Measurements from ENCODE around the gene COMMD2.

COMMD2 gene

DNA sequence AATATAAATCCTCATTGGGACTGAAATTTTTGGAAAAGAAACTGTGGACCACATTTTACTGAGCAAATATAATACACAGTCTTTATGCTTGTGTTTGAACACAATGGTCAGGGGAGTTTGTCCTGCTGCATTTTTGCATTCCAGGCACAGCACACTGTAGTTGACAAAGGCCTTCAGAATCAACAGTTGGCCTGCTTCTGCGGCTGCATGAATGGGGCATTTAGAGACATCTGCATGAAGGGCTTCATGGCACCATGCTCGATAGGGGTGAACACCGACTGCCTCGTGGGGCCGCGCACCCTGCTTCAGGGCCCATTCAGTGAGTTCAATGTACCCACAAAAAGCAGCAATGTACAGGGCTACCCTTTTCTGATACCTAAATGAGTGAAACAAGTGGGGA lies 15.4 kb upstream of the COMMD2 start:
- TF ChIP-seq, protein P1, sequence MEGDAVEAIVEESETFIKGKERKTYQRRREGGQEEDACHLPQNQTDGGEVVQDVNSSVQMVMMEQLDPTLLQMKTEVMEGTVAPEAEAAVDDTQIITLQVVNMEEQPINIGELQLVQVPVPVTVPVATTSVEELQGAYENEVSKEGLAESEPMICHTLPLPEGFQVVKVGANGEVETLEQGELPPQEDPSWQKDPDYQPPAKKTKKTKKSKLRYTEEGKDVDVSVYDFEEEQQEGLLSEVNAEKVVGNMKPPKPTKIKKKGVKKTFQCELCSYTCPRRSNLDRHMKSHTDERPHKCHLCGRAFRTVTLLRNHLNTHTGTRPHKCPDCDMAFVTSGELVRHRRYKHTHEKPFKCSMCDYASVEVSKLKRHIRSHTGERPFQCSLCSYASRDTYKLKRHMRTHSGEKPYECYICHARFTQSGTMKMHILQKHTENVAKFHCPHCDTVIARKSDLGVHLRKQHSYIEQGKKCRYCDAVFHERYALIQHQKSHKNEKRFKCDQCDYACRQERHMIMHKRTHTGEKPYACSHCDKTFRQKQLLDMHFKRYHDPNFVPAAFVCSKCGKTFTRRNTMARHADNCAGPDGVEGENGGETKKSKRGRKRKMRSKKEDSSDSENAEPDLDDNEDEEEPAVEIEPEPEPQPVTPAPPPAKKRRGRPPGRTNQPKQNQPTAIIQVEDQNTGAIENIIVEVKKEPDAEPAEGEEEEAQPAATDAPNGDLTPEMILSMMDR (IDR thresholded peaks at IDR 0.05; ENCODE audit: low read depth, low read length), result no peak
- H3K4me3 ChIP-seq (ENCODE audit: low read depth, low read length), result no peak overlapping the region
- DNase-seq (ENCODE audit: low read depth, low spot score), result no peak
- in situ Hi-C loops (cut with HindIII; ENCODE audit: low sequenced_read_pairs), result loop anchor here (25.0 kb wide), 1 partner anchor 255 kb away; no protein-coding TSS in a partner anchor

DNA sequence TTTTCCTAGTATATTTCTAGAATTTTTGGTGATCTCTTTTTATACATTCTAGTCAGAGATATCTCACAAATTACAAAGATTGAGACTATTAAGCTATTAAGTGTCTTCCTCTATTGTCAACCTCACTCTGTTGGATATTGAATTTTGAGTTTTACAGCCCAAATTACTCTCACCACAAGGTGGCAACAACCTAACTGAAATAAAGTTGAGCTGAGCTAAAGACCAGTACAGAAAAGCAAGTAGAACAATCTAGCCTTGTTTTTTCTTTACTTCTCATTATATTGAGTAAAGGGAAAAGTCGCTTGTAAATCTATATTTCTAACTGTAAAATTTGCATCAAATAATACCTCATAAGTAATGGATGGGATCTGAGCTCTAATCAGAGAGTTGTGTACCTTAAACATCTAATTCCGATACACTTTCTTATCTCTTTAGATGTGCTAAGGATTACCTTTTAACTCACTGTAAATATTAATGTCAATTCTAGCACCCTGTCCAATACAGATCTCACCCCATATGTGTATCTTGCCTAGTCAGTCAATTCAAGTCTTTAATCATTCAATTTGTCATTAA lies 13.6 kb upstream of the COMMD2 start:
- in situ Hi-C loops (cut with HindIII; ENCODE audit: low sequenced_read_pairs), result loop anchor here (25.0 kb wide), 1 partner anchor 254 kb away; no protein-coding TSS in a partner anchor
- TF ChIP-seq, protein P1 (IDR thresholded peaks at IDR 0.05; ENCODE audit: low read depth, low read length), result peak; percentile 63
- no peak overlapping the region for H3K4me3 ChIP-seq (ENCODE audit: low read depth, low read length)
- peak; percentile 54 for DNase-seq (ENCODE audit: low read depth, low spot score)

DNA sequence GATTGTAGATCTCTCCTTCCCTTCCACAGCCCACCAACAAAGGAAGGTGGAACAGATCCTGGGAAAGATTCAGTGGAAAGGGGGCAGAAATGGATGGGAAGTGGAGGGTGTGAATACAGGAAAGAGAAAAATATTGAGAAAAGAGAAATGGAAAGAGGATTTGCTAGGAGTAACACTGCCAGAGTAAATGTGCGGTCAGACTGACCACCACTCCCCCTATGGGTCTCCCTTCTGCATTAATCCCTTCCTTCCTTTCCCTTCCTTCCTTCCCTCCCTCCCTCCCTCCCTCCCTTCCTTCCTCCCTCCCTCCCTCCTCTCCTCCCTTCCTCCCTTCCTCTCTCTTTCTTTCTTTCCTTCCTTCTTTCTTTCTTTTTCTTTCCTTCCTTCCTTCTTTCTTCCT lies 12.0 kb upstream of the COMMD2 start:
- in situ Hi-C loops (cut with HindIII; ENCODE audit: low sequenced_read_pairs), result loop anchor here (25.0 kb wide), 1 partner anchor 252 kb away; no protein-coding TSS in a partner anchor
- DNase-seq (ENCODE audit: low read depth, low spot score), result no peak
- no peak overlapping the region for H3K4me3 ChIP-seq (ENCODE audit: low read depth, low read length)
- TF ChIP-seq, protein P1 (IDR thresholded peaks at IDR 0.05; ENCODE audit: low read depth, low read length), result no peak

DNA sequence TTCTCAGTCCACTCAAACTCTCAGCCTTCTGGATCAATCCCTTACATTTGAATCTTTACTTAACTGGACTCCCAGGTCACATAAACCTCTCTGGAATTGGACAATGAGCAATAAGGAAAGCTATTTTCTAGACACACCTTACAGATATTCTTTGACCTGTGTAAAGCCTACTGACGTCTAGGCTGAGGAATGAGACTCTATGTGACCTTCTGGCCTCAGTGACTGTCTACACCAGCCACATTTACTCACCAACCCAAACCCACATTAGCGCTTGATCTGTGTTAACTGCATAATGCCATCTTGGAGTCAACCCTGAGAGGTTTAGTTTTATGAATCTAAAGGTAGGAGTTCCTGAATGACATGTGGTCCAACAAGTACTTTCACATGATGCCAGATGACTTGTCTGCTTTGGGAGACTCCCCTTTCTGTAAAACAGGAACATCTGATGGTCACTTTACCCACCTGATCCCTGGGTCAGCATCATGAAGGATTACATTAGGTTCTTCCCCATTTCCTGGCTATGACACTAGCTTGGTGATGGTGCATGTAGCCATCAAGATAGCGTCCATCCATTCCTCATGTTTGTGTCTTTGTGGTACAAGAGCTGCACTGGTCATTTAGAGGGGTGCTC lies 11.4 kb upstream of the COMMD2 start:
- TF ChIP-seq, protein P1 (IDR thresholded peaks at IDR 0.05; ENCODE audit: low read depth, low read length), result no peak
- in situ Hi-C loops (cut with HindIII; ENCODE audit: low sequenced_read_pairs), result loop anchor here (25.0 kb wide), 1 partner anchor 251 kb away; no protein-coding TSS in a partner anchor
- no peak overlapping the region for H3K4me3 ChIP-seq (ENCODE audit: low read depth, low read length)
- DNase-seq (ENCODE audit: low read depth, low spot score), result no peak

DNA sequence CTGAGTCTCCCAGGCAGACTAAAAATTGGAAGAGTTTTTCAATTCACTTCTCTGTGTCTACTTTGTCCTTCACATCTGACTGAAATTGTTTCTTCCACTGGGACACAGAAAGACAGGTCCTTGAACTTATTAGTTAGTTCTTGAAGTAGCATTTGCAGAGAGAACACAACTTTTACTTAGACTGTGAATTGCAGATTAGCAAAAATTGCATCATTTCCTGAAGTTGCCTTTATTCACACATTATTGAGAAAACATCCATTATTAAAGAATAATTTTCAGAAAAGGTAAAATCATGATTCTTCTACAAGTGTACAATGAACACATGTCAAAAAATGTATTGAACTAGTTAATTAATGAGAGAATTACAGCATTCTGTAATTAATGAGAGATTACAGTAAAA lies 1.4 kb upstream of the COMMD2 start:
- no peak for DNase-seq (ENCODE audit: low read depth, low spot score)
- in situ Hi-C loops (cut with HindIII; ENCODE audit: low sequenced_read_pairs), result loop anchor here (25.0 kb wide), 1 partner anchor 241 kb away; no protein-coding TSS in a partner anchor
- TF ChIP-seq, protein P1 (IDR thresholded peaks at IDR 0.05; ENCODE audit: low read depth, low read length), result no peak
- H3K4me3 ChIP-seq (ENCODE audit: low read depth, low read length), result no peak overlapping the region

DNA sequence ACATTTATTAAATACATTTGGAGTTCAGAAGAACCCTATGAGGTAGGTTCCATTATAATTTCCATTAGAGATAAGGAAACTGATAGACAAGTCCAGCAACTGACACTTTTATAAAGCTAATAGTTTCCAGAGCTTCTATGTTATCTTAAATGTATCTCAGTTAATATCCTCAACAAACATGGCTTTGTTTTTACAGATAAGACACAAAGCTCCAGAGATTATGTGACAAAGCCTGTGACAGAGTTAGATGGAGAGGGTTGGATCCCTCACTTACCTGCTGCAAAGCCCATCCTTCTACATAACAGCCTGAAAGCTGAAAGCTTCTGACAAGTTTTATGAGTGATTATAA lies 473 bp upstream of the COMMD2 start:
- DNase-seq (ENCODE audit: low read depth, low spot score), result no peak
- peak overlapping the region; percentile 92 for H3K4me3 ChIP-seq (ENCODE audit: low read depth, low read length)
- TF ChIP-seq, protein P1 (IDR thresholded peaks at IDR 0.05; ENCODE audit: low read depth, low read length), result no peak
- in situ Hi-C loops (cut with HindIII; ENCODE audit: low sequenced_read_pairs), result loop anchor here (25.0 kb wide), 1 partner anchor 240 kb away; no protein-coding TSS in a partner anchor
